Nephron progenitor cell (in vitro differentiated cells): ENCODE measurements around the gene EPHB6.

ENCODE experiments used
- DNase-seq: peaks from one replicate; pipeline ENCODE4 v3.0.0; 2021
- H3K27ac Mint-ChIP-seq: 2 replicates; pipeline ENCODE4 v1.8.0; 2021; ENCODE audit warnings: mild to moderate bottlenecking, moderate library complexity, mixed read lengths
- H3K27me3 Mint-ChIP-seq: 2 replicates; pipeline ENCODE4 v1.8.0; 2021; ENCODE audit warnings: mild to moderate bottlenecking, low read depth, mixed read lengths; ENCODE audit not compliant: poor library complexity
- H3K36me3 Mint-ChIP-seq: 2 replicates; pipeline ENCODE4 v1.8.0; 2021; ENCODE audit warnings: low read depth, mixed read lengths
- H3K4me1 Mint-ChIP-seq: 2 replicates; pipeline ENCODE4 v1.8.0; 2021; ENCODE audit warnings: mixed read lengths
- H3K4me3 Mint-ChIP-seq: 2 replicates; pipeline ENCODE4 v1.8.0; 2021; ENCODE audit warnings: mild to moderate bottlenecking, moderate library complexity, mixed read lengths
- H3K9me3 Mint-ChIP-seq: 2 replicates; pipeline ENCODE4 v1.8.0; 2021; ENCODE audit warnings: mild to moderate bottlenecking, moderate library complexity, mixed read lengths
- TF ChIP-seq, protein P1 (sequence below): fragments of 200-600 bp; sonication (generic); IDR thresholded peaks from 2 replicates; pipeline ENCODE4 v1.5.0; 2021; ENCODE audit warnings: antibody characterized with exemption

The EPHB6 gene

DNA sequence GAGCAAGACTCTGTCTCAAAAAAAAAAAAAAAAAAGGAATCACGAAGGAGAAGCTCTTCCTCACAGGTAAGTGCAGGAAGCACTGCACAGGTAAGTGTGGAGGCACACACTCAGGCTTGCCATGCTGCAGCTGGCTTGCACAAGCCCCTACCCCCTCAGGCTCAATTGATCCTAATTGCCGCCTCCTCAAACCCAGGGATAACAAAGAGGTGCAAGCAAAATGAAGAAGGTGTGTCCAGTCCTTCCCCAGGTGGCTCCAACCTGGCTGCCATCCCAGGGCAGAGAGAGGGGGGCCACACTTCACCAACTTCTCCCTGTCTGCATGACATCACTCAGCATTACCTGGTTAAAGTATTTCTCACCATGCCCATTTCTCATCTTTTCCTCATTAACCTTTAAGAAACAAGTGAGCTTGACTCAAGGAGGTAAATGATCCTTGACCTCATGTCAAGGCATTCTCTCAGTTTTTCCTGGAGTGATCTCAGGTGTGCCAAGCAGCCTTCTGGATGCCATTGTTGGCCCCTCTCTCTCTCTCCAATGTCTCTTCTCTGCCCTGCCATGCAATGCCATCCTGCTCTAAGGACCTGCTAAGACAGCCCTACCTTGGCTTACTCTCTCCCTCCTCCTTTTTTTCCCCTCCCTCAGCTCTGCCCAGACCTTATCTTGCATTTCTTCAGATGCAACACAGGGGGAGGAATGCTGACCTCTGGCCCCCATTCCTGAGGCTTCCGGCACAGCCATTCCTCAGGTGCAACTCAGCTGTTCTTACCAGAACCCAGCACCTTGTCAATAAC lies 43.7 kb downstream of the EPHB6 start:
- H3K9me3 Mint-ChIP-seq = peaks cover 17% of the 10 kb centered on the region
- H3K4me1 Mint-ChIP-seq = no peaks in the 10 kb centered on the region
- peaks cover 54% of the 10 kb centered on the region for H3K27me3 Mint-ChIP-seq
- no peak overlapping the region for H3K4me3 Mint-ChIP-seq
- TF ChIP-seq, protein P1, sequence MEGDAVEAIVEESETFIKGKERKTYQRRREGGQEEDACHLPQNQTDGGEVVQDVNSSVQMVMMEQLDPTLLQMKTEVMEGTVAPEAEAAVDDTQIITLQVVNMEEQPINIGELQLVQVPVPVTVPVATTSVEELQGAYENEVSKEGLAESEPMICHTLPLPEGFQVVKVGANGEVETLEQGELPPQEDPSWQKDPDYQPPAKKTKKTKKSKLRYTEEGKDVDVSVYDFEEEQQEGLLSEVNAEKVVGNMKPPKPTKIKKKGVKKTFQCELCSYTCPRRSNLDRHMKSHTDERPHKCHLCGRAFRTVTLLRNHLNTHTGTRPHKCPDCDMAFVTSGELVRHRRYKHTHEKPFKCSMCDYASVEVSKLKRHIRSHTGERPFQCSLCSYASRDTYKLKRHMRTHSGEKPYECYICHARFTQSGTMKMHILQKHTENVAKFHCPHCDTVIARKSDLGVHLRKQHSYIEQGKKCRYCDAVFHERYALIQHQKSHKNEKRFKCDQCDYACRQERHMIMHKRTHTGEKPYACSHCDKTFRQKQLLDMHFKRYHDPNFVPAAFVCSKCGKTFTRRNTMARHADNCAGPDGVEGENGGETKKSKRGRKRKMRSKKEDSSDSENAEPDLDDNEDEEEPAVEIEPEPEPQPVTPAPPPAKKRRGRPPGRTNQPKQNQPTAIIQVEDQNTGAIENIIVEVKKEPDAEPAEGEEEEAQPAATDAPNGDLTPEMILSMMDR = no peak
- no peak overlapping the region for H3K27ac Mint-ChIP-seq
- peaks cover 5% of the 10 kb centered on the region for H3K36me3 Mint-ChIP-seq
- no peak for DNase-seq

DNA sequence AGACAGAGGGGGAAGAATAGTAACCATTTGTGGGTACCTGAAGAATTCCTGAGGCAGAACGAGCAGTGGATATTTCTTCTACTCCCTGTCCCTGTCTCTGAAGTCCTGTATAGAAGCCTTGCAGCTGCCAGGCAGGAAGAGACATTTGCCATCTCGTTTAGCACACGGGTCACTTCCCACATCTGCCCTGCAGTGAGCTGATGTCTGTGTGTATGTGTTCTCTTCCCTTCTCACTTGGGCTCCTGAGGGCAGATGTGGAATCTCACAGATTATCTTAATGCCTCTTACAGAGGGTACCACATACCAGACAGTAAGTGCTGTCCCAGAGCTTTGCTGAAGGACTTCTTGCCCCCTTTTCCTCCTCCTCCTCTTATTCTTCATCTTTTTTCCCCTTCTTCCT lies 44.8 kb downstream of the EPHB6 start:
- Mint-ChIP-seq H3K9me3 (peaks cover 25% of the 10 kb centered on the region), H3K27ac (no peak overlapping the region), H3K4me1 (no peaks in the 10 kb centered on the region), H3K4me3 (no peak overlapping the region), H3K27me3 (peaks cover 53% of the 10 kb centered on the region), H3K36me3 (peaks cover 5% of the 10 kb centered on the region)
- DNase-seq = no peak
- TF ChIP-seq, protein P1 = no peak

DNA sequence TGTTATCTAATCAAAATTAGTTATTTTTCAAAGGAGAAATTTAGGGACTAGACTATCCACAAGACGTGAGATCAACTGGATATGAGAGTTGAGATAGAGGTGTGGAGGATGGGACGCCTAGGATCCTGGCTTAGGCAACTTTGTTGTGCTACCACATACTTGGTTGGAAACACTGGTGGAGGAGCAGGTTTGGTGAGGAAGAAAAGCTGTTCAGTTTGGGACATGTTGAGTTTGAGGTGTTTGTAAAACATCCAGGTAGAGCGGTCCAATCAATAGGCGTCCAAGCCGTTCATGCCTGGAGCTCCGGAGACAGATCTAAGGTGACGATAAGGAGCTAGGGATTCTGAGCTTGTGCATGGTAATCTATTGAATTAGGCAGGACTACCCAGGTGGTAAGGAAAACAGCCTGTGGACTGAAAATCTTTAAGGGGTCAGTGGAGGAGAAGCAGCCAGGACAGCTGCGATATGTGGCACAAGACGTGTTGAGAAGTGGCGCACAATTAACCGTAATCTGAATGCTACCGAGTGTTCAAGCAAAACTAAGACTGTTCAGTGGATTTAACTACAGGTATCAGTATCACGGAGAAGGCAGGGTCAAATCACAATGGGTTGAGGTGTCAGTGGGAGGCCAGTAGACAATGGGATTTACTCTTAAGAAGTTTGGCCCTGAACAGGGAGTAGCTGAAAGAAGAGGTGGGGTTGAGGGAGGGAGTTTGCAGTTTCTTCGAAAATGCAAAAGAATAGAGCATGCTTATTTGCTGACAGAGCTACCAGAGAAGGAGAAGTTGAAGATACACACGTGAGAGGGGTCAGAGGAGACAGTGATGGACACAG lies 46.8 kb downstream of the EPHB6 start:
- Mint-ChIP-seq H3K4me1 (no peaks in the 10 kb centered on the region), H3K9me3 (peaks cover 32% of the 10 kb centered on the region), H3K27ac (peak overlapping the region; percentile 46), H3K36me3 (peaks cover 9% of the 10 kb centered on the region), H3K27me3 (peaks cover 41% of the 10 kb centered on the region), H3K4me3 (no peak overlapping the region)
- TF ChIP-seq, protein P1 = no peak
- DNase-seq = no peak

DNA sequence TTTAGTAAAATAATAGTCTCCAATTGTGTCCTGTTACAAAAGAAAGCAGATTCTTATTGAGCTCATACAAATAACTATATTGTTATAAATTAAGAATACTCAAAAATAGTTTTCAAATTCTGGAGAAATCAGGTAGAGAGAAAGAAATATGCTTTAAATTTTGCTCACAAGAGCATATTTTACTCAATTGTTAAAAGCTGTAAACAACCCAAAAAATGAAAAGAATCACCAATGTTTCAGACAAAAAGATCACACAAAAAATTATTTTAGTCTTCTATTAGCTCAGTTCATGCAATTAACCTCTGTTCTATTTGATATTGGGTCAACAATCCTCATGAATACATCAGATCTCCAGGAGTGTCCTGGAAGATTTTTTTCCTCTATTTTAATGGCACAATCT lies 49.3 kb downstream of the EPHB6 start:
- Mint-ChIP-seq H3K4me1 (no peaks in the 10 kb centered on the region), H3K4me3 (no peak overlapping the region), H3K27me3 (peaks cover 25% of the 10 kb centered on the region), H3K27ac (no peak overlapping the region), H3K9me3 (peaks cover 32% of the 10 kb centered on the region), H3K36me3 (peaks cover 9% of the 10 kb centered on the region)
- TF ChIP-seq, protein P1 = no peak
- no peak for DNase-seq

DNA sequence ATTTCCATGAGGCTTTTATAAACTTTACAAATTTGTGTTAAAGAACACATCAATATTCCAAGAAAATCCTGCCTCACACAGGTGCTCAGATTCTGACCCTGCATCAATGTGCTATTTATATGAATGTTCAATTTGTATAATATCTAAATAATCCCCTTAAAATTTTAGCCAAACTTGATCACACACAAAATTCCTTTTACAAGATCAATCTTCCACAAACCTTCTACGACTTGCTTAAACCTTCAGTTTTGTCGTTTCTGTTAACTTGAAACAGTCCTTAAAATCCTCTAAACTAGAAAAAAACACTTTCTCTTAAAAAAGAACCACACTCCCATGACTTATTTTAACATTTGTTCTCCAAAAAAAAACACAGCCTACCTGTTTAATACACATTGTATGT lies 50.9 kb downstream of the EPHB6 start:
- peaks cover 9% of the 10 kb centered on the region for H3K36me3 Mint-ChIP-seq
- no peak overlapping the region for H3K27ac Mint-ChIP-seq
- peaks cover 32% of the 10 kb centered on the region for H3K9me3 Mint-ChIP-seq
- no peak overlapping the region for H3K4me3 Mint-ChIP-seq
- peaks cover 21% of the 10 kb centered on the region for H3K27me3 Mint-ChIP-seq
- no peaks in the 10 kb centered on the region for H3K4me1 Mint-ChIP-seq
- no peak for DNase-seq
- TF ChIP-seq, protein P1 = no peak
